Measurements from ENCODE around the gene BABAM2.
"Not testable (repeated sequence)": the region's sequence is repeated elsewhere in the genome, so short reads cannot be mapped to it uniquely, and the experiment has no call there.

BABAM2 gene

GRCh38 chr2:28327956-28328922 lies 437.7 kb downstream of the BABAM2 start:
- DNase-seq (ENCODE audit: low read depth in 2 of 2) = no peak

- DNase-seq (ENCODE audit: low read depth in 2 of 2) = no peak
Measured at GRCh38 chr2:28329184-28329583, 438.7 kb downstream of the BABAM2 start.

- DNase-seq (ENCODE audit: low read depth in 2 of 2) = not testable (repeated sequence)
Measured at GRCh38 chr2:28330722-28331121, 440.2 kb downstream of the BABAM2 start.

GRCh38 chr2:28331797-28332196 lies 441.3 kb downstream of the BABAM2 start:
- not testable (repeated sequence) for DNase-seq (ENCODE audit: low read depth in 2 of 2)

GRCh38 chr2:28332696-28333095 lies 442.2 kb downstream of the BABAM2 start:
- DNase-seq (ENCODE audit: low read depth in 2 of 2) = no peak

- DNase-seq (ENCODE audit: low read depth in 2 of 2) = no peak
Measured at GRCh38 chr2:28333606-28334526, 443.3 kb downstream of the BABAM2 start.

GRCh38 chr2:28334527-28334894 lies 444.0 kb downstream of the BABAM2 start:
- no peak for DNase-seq (ENCODE audit: low read depth in 2 of 2)

- not testable (repeated sequence) for DNase-seq (ENCODE audit: low read depth in 2 of 2)
Measured at GRCh38 chr2:28335265-28335664, 444.7 kb downstream of the BABAM2 start.

- DNase-seq (ENCODE audit: low read depth in 2 of 2) = no peak
Measured at GRCh38 chr2:28335666-28336065, 445.1 kb downstream of the BABAM2 start.

- no peak for DNase-seq (ENCODE audit: low read depth in 2 of 2)
Measured at GRCh38 chr2:28336264-28336980, 445.9 kb downstream of the BABAM2 start.

GRCh38 chr2:28336982-28337627 lies 446.6 kb downstream of the BABAM2 start:
- no peak for DNase-seq (ENCODE audit: low read depth in 2 of 2)

GRCh38 chr2:28338046-28338817 lies 447.7 kb downstream of the BABAM2 start:
- DNase-seq (ENCODE audit: low read depth in 2 of 2) = no peak

GRCh38 chr2:28338831-28339321 lies 448.3 kb downstream of the BABAM2 start:
- DNase-seq (ENCODE audit: low read depth in 2 of 2) = no peak

GRCh38 chr2:28339516-28340175 lies 449.1 kb downstream of the BABAM2 start:
- no peak for DNase-seq (ENCODE audit: low read depth in 2 of 2)

- no peak for DNase-seq (ENCODE audit: low read depth in 2 of 2)
Measured at GRCh38 chr2:28340312-28341202, 450.0 kb downstream of the BABAM2 start.

- no peak for DNase-seq (ENCODE audit: low read depth in 2 of 2)
Measured at GRCh38 chr2:28341208-28341891, 450.8 kb downstream of the BABAM2 start.

GRCh38 chr2:28342081-28342967 lies 451.8 kb downstream of the BABAM2 start:
- no peak for DNase-seq (ENCODE audit: low read depth in 2 of 2)

All from stimulated activated CD4-positive, alpha-beta T cell treated with anti-CD3 and anti-CD28 coated beads, Interleukin-15, amount 100 ng/mL, for 48 hours (primary cell).